ENCODE data around the gene SLC26A8.
"Not testable (repeated sequence)": the region's sequence is repeated elsewhere in the genome, so short reads cannot be mapped to it uniquely, and the experiment has no call there.

The SLC26A8 gene

DNA sequence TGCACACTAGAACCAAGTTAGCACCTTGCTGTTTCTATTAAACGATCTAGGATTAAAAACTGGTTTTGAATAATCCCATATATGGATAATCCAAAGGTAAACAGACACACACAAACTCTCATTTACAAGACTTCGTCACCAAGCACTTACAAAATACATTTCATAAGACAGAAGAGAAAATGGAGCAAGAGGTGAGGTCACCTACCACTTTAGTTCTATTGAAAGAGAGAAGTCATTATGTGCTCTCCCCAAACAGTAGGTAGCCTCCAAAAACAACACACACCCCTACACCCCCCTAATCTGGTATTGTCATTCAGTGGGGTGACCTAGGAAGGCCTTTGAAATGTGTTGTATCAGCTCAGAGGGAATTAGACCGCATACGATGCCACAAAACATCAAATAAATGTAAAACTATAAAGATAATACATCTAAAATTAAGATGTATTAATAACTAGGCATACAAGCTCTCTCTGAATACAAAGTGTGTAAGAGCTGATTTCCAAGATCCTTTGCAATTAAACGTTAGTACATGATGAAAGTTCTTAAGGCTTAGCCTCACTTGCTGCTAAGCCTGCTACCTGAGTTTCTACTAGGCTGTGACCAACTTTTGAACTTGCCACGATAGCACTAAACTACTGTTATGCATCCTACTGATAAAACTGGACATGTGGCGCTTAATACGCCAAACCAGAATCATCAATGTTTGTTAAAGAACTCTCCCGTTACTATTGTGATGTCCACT, 105.2 kb downstream of the SLC26A8 start:
- no peak for DNase-seq (ENCODE audit: low read depth in 4 of 4, low spot score in 1 of 4)

DNA sequence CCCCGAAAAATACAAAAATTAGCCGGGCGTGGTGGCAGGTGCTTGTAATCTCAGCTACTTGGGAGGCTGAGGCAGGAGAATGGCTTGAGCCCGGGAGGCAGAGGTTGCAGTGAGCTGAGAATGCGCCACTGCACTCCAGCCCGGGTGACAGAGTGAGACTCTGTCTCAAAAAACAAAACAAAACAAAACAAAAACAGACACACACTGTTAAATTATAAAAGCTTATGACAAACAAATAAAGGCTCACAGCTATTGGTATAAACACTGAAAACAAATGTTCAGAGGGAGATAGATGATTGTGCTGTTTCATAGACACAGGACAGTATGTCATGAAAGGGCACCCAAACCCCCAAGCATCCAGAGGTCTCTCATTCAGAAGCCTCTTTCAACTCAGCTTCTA, 107.5 kb downstream of the SLC26A8 start:
- DNase-seq (ENCODE audit: low read depth in 4 of 4, low spot score in 1 of 4) = not testable (repeated sequence)

DNA sequence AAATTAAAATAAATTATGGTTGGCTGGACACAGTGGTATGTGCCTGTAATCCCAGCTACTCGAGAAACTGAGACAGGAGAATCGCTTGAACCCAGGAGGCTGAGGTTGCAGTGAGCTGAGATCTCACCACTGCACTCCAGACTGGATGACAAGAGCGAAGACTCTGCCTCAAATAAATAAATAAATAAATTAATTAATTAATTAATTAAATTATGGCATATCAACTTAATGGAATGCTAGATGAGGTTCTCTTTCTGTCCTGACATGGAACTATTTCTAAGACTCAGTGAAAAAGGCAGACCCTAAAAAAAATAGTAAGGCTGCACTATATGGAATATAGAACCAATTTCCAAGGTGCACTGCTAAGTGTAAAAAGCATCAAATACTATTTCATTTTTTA, 108.4 kb downstream of the SLC26A8 start:
- no peak for DNase-seq (ENCODE audit: low read depth in 4 of 4, low spot score in 1 of 4)

DNA sequence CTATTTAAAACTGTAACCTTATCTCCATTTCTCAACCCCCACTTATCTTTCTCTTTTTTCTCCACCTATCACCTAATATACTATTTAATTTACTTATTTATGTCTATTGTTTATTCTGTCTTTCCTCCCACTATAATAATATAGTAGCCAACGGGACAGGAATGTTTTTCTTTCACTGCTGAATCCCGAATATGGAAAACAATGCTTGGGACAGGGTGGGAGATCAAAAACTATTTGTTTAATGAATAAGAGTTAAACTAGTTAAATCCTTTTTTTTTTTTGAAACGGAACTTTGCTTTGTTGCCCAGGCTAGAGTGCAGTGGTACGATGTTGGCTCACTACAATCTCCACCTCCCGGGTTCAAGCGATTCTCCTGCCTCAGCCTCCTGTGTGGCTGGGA, 109.9 kb downstream of the SLC26A8 start:
- no peak for DNase-seq (ENCODE audit: low read depth in 4 of 4, low spot score in 1 of 4)

DNA sequence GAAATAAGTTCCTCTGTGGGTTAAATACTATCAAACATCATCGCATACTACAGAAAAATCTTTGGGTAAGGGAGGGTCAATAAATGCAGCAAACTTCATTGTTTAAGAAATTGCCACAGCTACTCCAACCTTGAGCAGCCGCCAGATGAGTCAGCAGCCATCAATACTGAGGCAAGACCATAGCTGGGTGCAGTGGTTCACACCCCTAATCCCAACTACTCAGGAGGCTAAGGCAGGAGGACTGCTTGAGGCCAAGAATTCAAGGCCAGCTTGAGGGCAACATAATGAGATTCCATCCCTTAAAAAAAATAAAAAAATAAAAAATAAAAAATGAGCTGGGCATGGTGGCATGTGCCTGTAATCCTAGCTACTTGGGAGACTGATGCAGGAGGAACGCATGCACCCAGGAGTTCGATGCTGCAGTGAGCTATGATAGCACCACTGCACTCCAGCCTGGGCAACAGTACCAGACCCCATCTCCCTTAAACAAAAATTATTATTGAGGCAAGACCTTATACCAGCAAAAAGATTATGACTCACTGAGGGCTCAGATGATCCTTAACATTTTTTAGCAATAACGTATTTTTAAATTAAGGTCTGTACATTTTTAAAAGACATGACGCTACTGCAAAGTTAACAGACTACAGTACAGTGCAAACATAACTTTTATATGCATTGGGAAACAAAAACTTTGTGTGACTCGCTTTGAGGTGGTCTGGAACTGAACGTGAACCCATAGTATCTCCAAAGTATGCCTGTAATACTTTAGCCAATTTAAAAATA, 112.4 kb downstream of the SLC26A8 start:
- no peak for DNase-seq (ENCODE audit: low read depth in 4 of 4, low spot score in 1 of 4)

DNA sequence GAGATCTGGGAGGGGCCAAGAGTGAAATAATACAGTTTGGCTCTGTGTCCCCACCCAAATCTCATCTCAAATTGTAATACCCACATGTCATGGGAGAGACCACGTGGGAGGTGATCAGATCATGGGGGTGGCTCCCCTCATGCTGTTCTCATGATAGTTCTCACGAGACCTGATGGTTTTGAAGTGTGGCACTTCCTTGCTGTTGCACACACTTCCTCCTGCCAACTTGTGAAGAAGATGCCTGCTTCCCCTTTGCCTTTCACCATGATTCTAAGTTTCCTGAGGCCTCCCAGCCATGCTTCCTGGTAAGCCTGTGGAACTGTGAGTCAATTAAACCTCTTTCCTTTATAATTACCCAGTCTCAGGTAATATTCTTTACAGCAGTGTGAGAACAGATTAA, 114.9 kb downstream of the SLC26A8 start:
- DNase-seq (ENCODE audit: low read depth in 4 of 4, low spot score in 1 of 4) = not testable (repeated sequence)

DNA sequence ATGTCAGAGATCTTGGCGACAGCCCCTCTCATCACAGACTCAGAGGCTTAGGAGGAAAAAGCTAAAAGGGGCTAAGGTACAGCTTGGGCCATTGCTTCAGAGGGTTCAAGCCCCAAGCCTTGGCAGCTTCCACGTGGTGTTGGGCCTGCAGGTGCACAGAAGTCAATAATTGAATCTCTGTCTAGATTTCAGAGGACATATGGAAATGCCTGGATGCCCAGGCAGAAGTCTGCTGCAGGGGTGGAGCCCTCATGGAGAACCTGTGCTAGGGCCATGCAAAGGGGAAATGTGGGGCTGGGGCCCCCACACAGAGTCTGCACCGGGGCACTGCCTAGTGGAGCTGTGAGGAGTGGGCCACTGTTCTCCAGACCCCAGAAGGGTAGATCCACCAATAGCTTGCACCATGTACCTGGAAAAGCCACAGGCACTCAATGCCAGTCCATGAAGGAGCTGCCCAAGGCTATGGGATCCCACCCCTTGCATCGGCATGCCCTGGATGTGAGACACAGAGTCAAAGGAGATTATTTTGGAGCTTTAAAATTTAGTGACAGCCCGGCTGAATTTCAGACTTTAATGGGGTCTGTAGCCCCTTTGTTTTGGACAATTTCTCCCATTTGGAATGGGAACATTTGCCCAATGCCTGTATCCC, 115.6 kb downstream of the SLC26A8 start:
- not testable (repeated sequence) for DNase-seq (ENCODE audit: low read depth in 4 of 4, low spot score in 1 of 4)

DNA sequence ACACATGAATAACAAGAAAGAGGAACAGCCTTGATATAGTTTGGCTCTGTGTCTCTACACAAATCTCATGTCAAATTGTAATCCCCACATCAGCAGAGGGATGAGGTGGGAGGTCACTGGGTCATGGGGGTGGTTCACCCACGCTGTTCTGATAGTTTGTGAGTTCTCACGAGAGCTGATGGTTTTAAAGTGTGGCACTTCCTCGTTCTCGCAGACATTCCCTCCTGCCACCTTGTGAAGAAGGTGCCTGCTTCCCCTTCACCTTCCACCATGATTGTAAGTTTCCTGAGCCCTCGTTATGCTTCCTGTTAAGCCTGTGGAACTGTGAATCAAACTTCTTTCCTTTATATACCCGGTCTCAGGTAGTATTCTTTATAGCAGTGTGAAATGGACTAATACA, 116.7 kb downstream of the SLC26A8 start:
- DNase-seq (ENCODE audit: low read depth in 4 of 4, low spot score in 1 of 4) = no peak

DNA sequence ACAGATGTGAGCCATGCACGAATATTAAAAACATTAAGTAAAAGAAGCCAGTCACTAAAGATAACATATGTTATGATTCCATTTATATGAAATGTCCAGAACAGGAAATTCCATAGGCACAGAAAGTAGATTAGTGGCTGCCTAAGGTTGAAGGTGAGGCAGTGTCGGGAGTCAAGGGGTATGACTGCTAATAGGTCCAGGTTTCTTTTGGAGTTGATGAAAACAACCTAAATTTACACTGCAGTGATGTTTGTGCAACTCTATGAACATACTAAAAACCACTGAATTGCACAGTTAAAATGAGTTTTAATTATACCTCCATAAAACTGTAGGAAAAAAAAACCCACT, 118.0 kb downstream of the SLC26A8 start:
- DNase-seq (ENCODE audit: low read depth in 4 of 4, low spot score in 1 of 4) = no peak

DNA sequence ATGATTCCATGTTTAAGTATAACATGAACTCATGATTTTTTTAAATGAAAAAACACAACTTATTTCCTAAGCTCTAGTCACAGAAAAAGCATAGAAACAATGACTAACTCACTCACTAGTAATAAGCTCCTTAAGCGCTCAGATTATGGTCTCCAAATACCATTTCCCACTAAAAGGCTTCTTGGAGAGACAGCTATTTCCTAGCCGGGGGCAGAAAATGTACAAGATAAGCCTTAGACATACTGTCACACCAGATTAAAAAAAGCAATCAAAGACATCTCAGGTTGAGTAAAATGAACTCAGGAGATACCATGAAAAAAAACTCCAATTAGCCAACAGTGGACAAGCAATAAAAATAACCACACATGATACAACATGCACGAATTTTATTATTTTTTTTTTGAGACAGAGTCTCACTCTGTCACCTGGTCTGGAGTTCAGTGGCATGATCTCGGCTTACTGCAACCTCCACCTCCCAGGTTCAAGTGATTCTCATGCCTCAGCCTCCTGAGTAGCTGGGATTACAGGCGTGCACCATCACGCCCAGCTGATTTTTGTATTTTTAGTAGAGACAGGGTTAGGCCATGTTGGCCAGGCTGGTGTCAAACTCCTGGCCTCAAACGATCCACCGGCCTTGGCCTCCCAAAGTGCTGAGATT, 118.5 kb downstream of the SLC26A8 start:
- no peak for DNase-seq (ENCODE audit: low read depth in 4 of 4, low spot score in 1 of 4)

DNA sequence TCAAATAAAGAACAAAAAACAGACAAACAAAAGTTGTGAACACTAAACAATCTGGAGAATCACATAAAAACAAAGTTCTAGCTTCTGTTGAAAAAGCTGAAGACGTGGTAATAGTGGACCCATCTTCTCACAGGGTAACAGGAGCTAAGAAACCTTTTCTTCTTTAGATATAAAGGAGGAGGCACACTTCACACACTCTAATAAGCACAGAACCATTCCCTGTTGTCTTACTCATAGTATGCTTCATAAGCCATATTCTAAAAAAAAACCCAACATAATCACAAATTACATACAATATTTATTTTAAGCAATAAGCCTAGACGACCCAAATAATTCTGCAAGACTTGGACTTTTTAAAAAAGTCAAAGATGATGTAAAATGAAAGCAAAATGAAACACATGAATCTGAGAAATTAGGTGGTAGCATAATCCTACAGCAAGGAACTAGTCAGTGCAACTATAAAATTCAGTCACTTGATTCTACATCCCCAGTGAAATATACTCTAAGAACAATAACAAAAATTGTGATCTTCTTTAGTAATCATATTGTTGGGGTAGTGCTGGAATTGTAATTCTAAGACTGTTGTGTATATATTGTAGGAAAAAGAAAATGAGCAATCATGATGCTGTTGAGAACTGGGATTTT, 119.2 kb downstream of the SLC26A8 start:
- no peak for DNase-seq (ENCODE audit: low read depth in 4 of 4, low spot score in 1 of 4)

DNA sequence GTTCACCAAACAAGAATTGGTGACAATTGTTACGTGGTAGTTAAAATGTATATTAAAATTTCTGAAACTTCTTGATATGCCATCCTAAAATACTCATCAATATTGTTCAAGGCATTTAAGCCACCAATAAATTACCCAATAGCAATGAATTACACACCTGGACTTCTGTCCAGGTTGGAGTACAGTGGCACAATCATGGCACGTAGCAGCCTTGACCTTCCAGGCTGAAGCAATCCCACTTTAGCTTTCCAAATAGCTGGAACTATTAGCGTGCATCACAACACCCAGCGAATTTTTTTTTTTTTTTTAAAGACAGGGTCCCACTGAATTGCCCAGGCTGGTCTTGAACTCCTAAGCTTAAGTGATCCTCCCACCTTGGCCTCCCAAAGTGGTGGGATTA, 120.8 kb downstream of the SLC26A8 start:
- no peak for DNase-seq (ENCODE audit: low read depth in 4 of 4, low spot score in 1 of 4)

DNA sequence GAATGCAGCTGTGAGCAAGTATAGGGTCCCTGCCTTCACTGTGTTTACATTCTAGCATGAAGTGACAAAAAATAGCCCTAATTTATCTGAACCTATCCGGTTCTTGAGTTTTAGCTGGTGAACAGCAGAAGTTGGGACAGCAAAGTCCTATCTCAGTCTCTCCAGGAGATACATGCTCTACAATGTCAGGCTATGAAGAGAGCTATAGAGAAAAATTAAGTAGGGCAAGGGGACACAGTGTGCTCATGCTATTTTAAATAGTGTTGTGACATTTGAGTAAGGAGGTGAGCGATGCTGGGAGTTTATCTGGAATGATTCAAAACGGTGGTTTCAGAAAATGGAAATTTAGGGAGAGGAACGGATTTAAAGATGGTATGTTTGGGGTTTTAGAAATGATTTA, 124.0 kb downstream of the SLC26A8 start:
- no peak for DNase-seq (ENCODE audit: low read depth in 4 of 4, low spot score in 1 of 4)

DNA sequence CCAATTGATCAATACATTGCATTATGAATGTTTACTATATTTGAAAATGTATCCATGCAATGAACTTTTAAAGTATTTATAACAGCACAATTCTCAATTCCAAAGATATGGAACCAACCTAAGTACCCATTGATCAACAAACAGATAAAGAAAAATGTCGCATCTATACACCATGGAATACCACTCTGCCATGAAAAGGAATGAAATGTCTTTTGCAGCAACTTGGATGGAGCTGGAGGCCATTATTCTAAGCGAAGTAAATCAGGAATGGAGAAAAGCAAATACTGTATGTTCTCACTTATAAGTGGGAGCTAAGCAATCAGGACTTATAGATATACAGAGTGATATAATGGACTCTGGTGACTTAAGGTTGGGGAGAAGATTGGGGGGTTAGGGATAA, 126.4 kb downstream of the SLC26A8 start:
- no peak for DNase-seq (ENCODE audit: low read depth in 4 of 4, low spot score in 1 of 4)

DNA sequence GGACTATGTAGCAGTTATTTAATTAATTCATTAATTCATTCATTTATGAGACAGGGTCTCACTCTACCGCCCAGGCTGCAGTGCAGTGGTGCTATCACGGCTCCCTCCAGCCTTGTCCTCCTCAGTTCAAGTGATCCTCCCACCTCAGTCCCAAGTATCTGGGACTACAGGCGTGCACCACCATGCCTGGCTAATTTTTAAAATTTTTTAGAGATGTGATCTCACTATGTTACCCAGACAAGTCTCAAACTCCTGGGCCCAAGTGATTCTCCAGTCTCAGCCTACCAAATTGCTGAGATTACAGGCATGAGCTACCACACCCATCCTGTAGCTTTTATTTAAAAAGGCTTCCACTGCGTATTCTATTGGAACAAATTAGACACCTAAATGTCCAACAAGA, 127.0 kb downstream of the SLC26A8 start:
- no peak for DNase-seq (ENCODE audit: low read depth in 4 of 4, low spot score in 1 of 4)

DNA sequence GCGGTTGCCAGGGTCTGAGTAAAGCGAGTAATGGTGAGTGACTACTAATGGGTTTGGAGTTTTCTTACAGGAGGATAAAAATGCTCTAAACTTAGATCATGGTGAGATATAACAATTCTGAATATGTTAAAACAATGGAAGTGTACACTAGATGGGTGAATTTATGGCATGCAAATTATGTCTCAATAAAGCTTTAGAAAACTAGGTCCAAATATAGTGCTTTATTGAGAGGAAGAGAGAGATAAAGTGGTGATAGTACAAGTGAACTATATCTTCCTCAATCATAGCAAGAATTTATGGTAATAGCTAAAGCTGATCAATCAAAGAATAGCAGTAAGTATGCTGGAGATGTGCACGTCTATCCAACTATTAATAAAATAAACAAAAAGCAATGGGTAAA, 127.4 kb downstream of the SLC26A8 start:
- no peak for DNase-seq (ENCODE audit: low read depth in 4 of 4, low spot score in 1 of 4)

DNA sequence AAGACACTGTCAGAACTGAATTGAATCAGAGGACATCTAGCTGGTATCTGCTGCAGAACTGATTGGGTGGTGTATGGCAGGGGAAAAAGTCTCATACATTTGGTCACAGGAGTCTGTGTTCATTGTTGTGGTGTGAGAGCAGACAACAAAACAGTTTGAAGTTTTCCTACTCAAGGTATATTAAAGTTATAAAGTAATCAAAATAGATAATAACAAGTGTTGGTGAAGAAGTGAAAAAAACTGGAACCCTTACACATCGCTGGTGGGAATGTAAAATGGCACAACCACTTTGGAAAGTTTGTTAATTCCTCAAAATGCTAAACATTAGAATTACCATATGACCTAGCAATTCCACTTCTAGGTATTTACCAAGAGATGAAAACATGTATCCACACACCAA, 128.2 kb downstream of the SLC26A8 start:
- no peak for DNase-seq (ENCODE audit: low read depth in 4 of 4, low spot score in 1 of 4)

DNA sequence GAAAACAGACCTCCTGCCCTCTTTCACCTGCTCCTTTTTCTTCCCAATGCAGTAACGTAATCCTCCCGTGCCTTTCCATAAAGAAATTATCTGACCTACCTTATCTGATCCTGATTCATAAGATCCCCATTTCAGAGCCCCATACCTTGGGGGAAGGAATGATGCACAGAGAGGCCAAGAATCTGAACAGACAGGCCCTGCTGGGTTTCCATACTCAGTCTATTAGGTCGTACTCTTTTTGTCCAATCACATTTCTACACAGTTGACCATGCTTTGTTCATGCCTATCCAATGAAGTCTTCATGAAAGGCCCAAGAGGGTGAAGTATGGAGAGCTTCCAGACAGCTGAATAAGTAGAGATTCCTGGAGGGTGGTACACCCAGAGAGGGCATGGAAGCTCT, 128.9 kb downstream of the SLC26A8 start:
- no peak for DNase-seq (ENCODE audit: low read depth in 4 of 4, low spot score in 1 of 4)

DNA sequence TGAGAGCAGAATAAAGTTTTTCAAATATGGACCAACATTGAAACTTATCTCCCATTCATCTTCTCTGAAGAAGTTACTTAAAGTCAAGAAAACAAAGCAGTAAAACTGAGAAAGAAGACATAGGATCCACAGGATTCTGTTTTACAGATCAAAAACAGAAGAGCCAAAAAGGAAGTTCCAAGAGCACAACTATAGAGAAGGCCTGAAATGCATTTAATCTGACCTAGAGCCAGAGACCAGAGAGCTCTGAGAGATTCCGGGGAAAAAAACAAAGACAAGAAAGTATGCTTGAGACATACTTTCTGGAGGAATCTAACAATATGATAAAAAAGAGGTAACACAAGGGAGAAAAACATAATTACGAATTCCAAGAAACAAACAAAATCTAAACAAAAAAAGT, 129.7 kb downstream of the SLC26A8 start:
- DNase-seq (ENCODE audit: low read depth in 4 of 4, low spot score in 1 of 4) = no peak

All from stimulated activated CD4-positive, alpha-beta T cell treated with anti-CD3 and anti-CD28 coated beads, Interleukin-1b, Interleukin-23, amount 100 ng/mL, for 24 hours (primary cell).